NCI-H2107 treated with DMSO at 0.1 percent for 48 hours (cell line): ENCODE data around the gene BTD.
A peak's percentile ranks its signal among the peaks of the same experiment; 100 is the strongest.

Experiments used
- DNase-seq: peaks from one replicate; lab custom pipeline; 2025; ENCODE audit not compliant: unreplicated experiment; lab: John Stamatoyannopoulos, UW

The BTD gene

GRCh38 chr3:15601399-15602145, at the start of gene BTD, which contains the start of gene HACL1:
Gene BTD (plus strand): TSS chr3:15601745. CDS start chr3:15635440, 33,695 bp downstream.
Gene HACL1 (minus strand): TSS chr3:15601569. CDS start chr3:15601463, 106 bp downstream.
- DNase-seq: no peak

- DNase-seq: no peak
Observed at GRCh38 chr3:15551902-15552301, 49.6 kb upstream of the BTD start.

GRCh38 chr3:15553749-15554148, 47.8 kb upstream of the BTD start:
- no peak for DNase-seq

- no peak for DNase-seq
Observed at GRCh38 chr3:15556512-15556911, 45.0 kb upstream of the BTD start.

GRCh38 chr3:15557511-15557946, 44.0 kb upstream of the BTD start:
- peak; percentile 36 for DNase-seq

- no peak for DNase-seq
Observed at GRCh38 chr3:15558581-15558980, 43.0 kb upstream of the BTD start.

GRCh38 chr3:15562560-15562959, 39.0 kb upstream of the BTD start:
- DNase-seq: no peak

GRCh38 chr3:15563190-15563589, 38.4 kb upstream of the BTD start:
- no peak for DNase-seq

- no peak for DNase-seq
Observed at GRCh38 chr3:15572138-15572537, 29.4 kb upstream of the BTD start.

- no peak for DNase-seq
Observed at GRCh38 chr3:15575446-15575845, 26.1 kb upstream of the BTD start.

GRCh38 chr3:15576475-15576874, 25.1 kb upstream of the BTD start:
- DNase-seq: no peak

GRCh38 chr3:15578289-15578867, 23.2 kb upstream of the BTD start:
- no peak for DNase-seq

GRCh38 chr3:15579051-15579450, 22.5 kb upstream of the BTD start:
- no peak for DNase-seq

- no peak for DNase-seq
Observed at GRCh38 chr3:15581471-15582394, 19.8 kb upstream of the BTD start.

GRCh38 chr3:15585111-15585845, 16.3 kb upstream of the BTD start:
- no peak for DNase-seq

GRCh38 chr3:15591242-15591641, 10.3 kb upstream of the BTD start:
- DNase-seq: no peak

GRCh38 chr3:15591928-15592327, 9.6 kb upstream of the BTD start:
- no peak for DNase-seq

GRCh38 chr3:15592968-15593367, 8.6 kb upstream of the BTD start:
- no peak for DNase-seq

- no peak for DNase-seq
Observed at GRCh38 chr3:15595955-15596354, 5.6 kb upstream of the BTD start.

GRCh38 chr3:15601046-15601398, 523 bp upstream of the BTD start:
- DNase-seq: no peak

GRCh38 chr3:15602146-15602536, 596 bp downstream of the BTD start:
- DNase-seq: no peak
